Mesendoderm (in vitro differentiated cells): ENCODE results near the gene LRRC4C.
"Not testable (repeated sequence)": the region's sequence is repeated elsewhere in the genome, so short reads cannot be mapped to it uniquely, and the experiment has no call there.

Source experiments
- DNase-seq: peaks from one replicate; pipeline ENCODE4 v3.0.0; 2013
- H2AK5ac ChIP-seq: 2 replicates; pipeline ENCODE4 v1.6.1; 2013; ENCODE audit warnings: low read length, inconsistent platforms
- H2BK120ac ChIP-seq: 2 replicates; pipeline ENCODE4 v1.6.1; 2013; ENCODE audit warnings: low read depth, mild to moderate bottlenecking, low read length, moderate library complexity, mixed read lengths
- H2BK15ac ChIP-seq: replicated peaks from 2 replicates; pipeline ENCODE4 v1.6.1; 2013; ENCODE audit warnings: low read depth, mild to moderate bottlenecking, moderate library complexity
- H2BK5ac ChIP-seq: 2 replicates; pipeline ENCODE4 v1.6.1; 2013; ENCODE audit warnings: low read length, inconsistent platforms
- H3K18ac ChIP-seq: 2 replicates; pipeline ENCODE4 v1.6.1; 2013; ENCODE audit warnings: mild to moderate bottlenecking, low read length, mixed read lengths
- H3K23ac ChIP-seq: one replicate; pipeline ENCODE4 v1.6.1; 2013; ENCODE audit warnings: low read length
- H3K27ac ChIP-seq: 2 replicates; pipeline ENCODE4 v1.5.1; 2013; ENCODE audit warnings: low read depth, mild to moderate bottlenecking, inconsistent platforms, low read length, moderate library complexity
- H3K27me3 ChIP-seq: 2 replicates; pipeline ENCODE4 v1.6.1; 2013; ENCODE audit warnings: low read length, control low read depth, mild to moderate bottlenecking, inconsistent platforms; ENCODE audit not compliant: insufficient read depth, poor library complexity
- H3K36me3 ChIP-seq: 2 replicates; pipeline ENCODE4 v1.6.1; 2013; ENCODE audit warnings: low read length, inconsistent platforms; ENCODE audit not compliant: control insufficient read depth, insufficient read depth
- H3K4ac ChIP-seq: one replicate; pipeline ENCODE4 v1.6.1; 2013; ENCODE audit warnings: low read depth, mild to moderate bottlenecking, low read length, moderate library complexity
- H3K4me1 ChIP-seq: 2 replicates; pipeline ENCODE4 v1.6.1; 2013; ENCODE audit warnings: low read depth, low read length, inconsistent platforms; ENCODE audit not compliant: control insufficient read depth
- H3K4me2 ChIP-seq: 2 replicates; pipeline ENCODE4 v1.6.1; 2013; ENCODE audit warnings: low read length
- H3K4me3 ChIP-seq: 2 replicates; pipeline ENCODE4 v1.5.1; 2013; ENCODE audit warnings: mild to moderate bottlenecking, low read length
- H3K56ac ChIP-seq: one replicate; pipeline ENCODE4 v1.6.1; 2013; ENCODE audit warnings: low read length
- H3K79me1 ChIP-seq: 2 replicates; pipeline ENCODE4 v1.6.1; 2013; ENCODE audit warnings: low read length, inconsistent platforms
- H3K79me2 ChIP-seq: 2 replicates; pipeline ENCODE4 v1.6.1; 2013; ENCODE audit warnings: mild to moderate bottlenecking, low read length; ENCODE audit not compliant: control insufficient read depth, insufficient read depth
- H3K9ac ChIP-seq: 2 replicates; pipeline ENCODE4 v1.6.1; 2013; ENCODE audit warnings: low read length, inconsistent platforms
- H4K5ac ChIP-seq: one replicate; pipeline ENCODE4 v1.6.1; 2013; ENCODE audit warnings: low read length
- H4K8ac ChIP-seq: one replicate; pipeline ENCODE4 v1.6.1; 2013; ENCODE audit warnings: low read depth, mild to moderate bottlenecking, control low read depth, low read length, moderate library complexity
- WGBS: extraction: QIAGEN DNeasy Blood & Tissue Kit; methylation state at CpG from one replicate; pipeline ENCODE4 v1.1.7; 2013; ENCODE audit warnings: low lambda C conversion rate, missing lambda C conversion rate; ENCODE audit not compliant: insufficient coverage; ENCODE audit errors: extremely low coverage; 5-methylcytosine and 5-hydroxymethylcytosine counted together

Gene LRRC4C

GRCh38 chr11:40910774-40911173, 548.7 kb downstream of the LRRC4C start:
- H3K18ac ChIP-seq, H3K56ac ChIP-seq, H3K23ac ChIP-seq, H3K27ac ChIP-seq, H2BK15ac ChIP-seq, H3K4me1 ChIP-seq, H4K5ac ChIP-seq, H2AK5ac ChIP-seq, H3K27me3 ChIP-seq, DNase-seq, H3K79me1 ChIP-seq, H3K4ac ChIP-seq, H3K79me2 ChIP-seq, H3K9ac ChIP-seq, H3K4me2 ChIP-seq, H4K8ac ChIP-seq, H3K36me3 ChIP-seq, H3K4me3 ChIP-seq, H2BK5ac ChIP-seq, H2BK120ac ChIP-seq: not testable (repeated sequence)
- no CpG with 5 or more reads among the region's 6 CpGs for WGBS

GRCh38 chr11:40894501-40894900, 565.0 kb downstream of the LRRC4C start:
- Histone ChIP-seq H3K18ac (no peak overlapping the region), H3K9ac (no peak overlapping the region), H4K5ac (no peak overlapping the region), H3K4me1 (no peaks in the 10 kb centered on the region), H3K36me3 (no peaks in the 10 kb centered on the region), H2AK5ac (no peak overlapping the region), H4K8ac (no peak overlapping the region), H3K27me3 (no peaks in the 10 kb centered on the region), H3K4me2 (no peak overlapping the region), H3K4me3 (no peak overlapping the region), H2BK120ac (no peak overlapping the region), H3K79me1 (no peaks in the 10 kb centered on the region), H3K4ac (no peak overlapping the region), H2BK5ac (no peak overlapping the region), H3K56ac (no peak overlapping the region), H3K27ac (no peak overlapping the region), H2BK15ac (no peak overlapping the region), H3K23ac (no peak overlapping the region), H3K79me2 (no peaks in the 10 kb centered on the region)
- no peak for DNase-seq
- no CpG with 5 or more reads among the region's 2 CpGs for WGBS

DNA sequence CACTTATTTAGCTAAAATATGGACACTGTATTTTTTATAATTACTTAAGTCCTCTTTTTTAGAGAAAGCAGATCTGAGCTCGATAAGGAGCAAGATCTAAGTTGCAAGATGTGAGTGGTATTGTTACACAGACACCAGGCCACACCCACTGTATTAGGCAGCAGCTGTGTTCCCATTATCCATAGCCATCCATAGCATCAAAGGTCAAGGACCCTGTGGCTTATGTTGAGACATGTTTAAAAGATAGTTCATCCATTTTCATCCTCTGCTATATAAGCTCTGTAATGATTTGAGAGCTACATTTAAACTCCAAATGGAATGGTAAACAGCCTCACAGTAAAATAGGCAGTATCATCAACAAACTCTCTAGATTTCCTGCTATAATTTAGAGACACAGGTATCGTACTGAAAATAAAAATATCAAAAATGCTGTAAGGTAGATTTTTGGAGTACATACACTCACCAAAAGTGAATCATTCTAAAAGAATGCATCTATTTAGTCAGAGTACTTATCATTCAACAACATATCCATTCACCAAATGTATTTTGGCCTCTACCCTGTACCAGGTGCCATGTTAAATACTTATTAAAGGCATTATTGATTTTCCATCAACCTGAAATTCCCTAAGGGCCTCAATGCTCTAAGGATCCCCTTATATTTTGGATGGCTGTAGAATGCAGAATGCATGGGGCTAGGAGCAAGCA, 574.0 kb downstream of the LRRC4C start:
- no peak overlapping the region for H2BK15ac ChIP-seq
- WGBS: no CpG with 5 or more reads among the region's 2 CpGs
- H3K36me3 ChIP-seq: no peaks in the 10 kb centered on the region
- no peak overlapping the region for H3K27ac ChIP-seq
- H3K23ac ChIP-seq: no peak overlapping the region
- no peak overlapping the region for H3K4ac ChIP-seq
- H2BK5ac ChIP-seq: no peak overlapping the region
- H3K79me2 ChIP-seq: no peaks in the 10 kb centered on the region
- no peak overlapping the region for H3K9ac ChIP-seq
- H3K79me1 ChIP-seq: no peaks in the 10 kb centered on the region
- H3K18ac ChIP-seq: no peak overlapping the region
- H3K27me3 ChIP-seq: no peaks in the 10 kb centered on the region
- H2BK120ac ChIP-seq: no peak overlapping the region
- no peak overlapping the region for H3K4me3 ChIP-seq
- no peak overlapping the region for H2AK5ac ChIP-seq
- no peak overlapping the region for H4K8ac ChIP-seq
- H3K4me2 ChIP-seq: no peak overlapping the region
- no peak for DNase-seq
- H3K4me1 ChIP-seq: no peaks in the 10 kb centered on the region
- no peak overlapping the region for H4K5ac ChIP-seq
- H3K56ac ChIP-seq: no peak overlapping the region

- H3K4ac ChIP-seq: no peak overlapping the region
- H3K4me2 ChIP-seq: no peak overlapping the region
- no peak overlapping the region for H4K8ac ChIP-seq
- no peak overlapping the region for H2AK5ac ChIP-seq
- H2BK15ac ChIP-seq: no peak overlapping the region
- H3K4me3 ChIP-seq: no peak overlapping the region
- no peaks in the 10 kb centered on the region for H3K79me2 ChIP-seq
- no peaks in the 10 kb centered on the region for H3K36me3 ChIP-seq
- no peak overlapping the region for H3K9ac ChIP-seq
- no peak overlapping the region for H3K27ac ChIP-seq
- no CpG with 5 or more reads among the region's 3 CpGs for WGBS
- no peaks in the 10 kb centered on the region for H3K27me3 ChIP-seq
- no peak overlapping the region for H3K23ac ChIP-seq
- no peak for DNase-seq
- H4K5ac ChIP-seq: no peak overlapping the region
- H3K79me1 ChIP-seq: no peaks in the 10 kb centered on the region
- no peak overlapping the region for H3K56ac ChIP-seq
- no peak overlapping the region for H2BK5ac ChIP-seq
- no peaks in the 10 kb centered on the region for H3K4me1 ChIP-seq
- no peak overlapping the region for H3K18ac ChIP-seq
- no peak overlapping the region for H2BK120ac ChIP-seq
Measured at GRCh38 chr11:40882301-40882700, 577.2 kb downstream of the LRRC4C start.

DNA sequence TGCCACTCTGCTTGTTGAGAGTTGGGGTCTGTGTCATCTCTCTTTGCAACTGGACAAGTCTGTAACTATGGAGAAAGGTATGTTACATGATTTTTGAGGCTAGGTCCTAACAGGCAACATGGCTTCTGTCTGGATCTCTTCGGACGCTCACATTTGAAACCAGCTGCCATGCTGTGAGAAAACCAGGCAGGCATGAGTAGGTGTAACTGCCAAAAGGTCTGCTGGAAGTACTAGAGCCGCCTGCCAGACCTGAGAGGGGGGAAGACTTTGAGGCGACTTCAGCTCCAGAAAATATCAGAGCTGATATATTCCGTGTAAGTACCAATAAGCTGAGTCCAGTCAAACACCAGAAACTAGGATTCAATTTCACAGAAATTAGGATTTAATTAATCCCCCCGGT, 579.5 kb downstream of the LRRC4C start:
- Histone ChIP-seq H3K4me3 (no peak overlapping the region), H4K5ac (no peak overlapping the region), H3K27ac (no peak overlapping the region), H2AK5ac (no peak overlapping the region), H3K23ac (no peak overlapping the region), H3K36me3 (no peaks in the 10 kb centered on the region), H2BK5ac (no peak overlapping the region), H3K79me2 (no peaks in the 10 kb centered on the region), H3K4me1 (no peaks in the 10 kb centered on the region), H2BK120ac (no peak overlapping the region), H3K9ac (no peak overlapping the region), H2BK15ac (no peak overlapping the region), H3K18ac (no peak overlapping the region), H3K56ac (no peak overlapping the region), H3K79me1 (no peaks in the 10 kb centered on the region), H3K4ac (no peak overlapping the region), H3K4me2 (no peak overlapping the region), H4K8ac (no peak overlapping the region), H3K27me3 (no peaks in the 10 kb centered on the region)
- WGBS: no CpG with 5 or more reads among the region's 6 CpGs
- DNase-seq: no peak

GRCh38 chr11:40877981-40878380, 581.5 kb downstream of the LRRC4C start:
- Histone ChIP-seq H4K8ac (no peak overlapping the region), H3K36me3 (no peaks in the 10 kb centered on the region), H3K56ac (no peak overlapping the region), H3K4me1 (no peaks in the 10 kb centered on the region), H3K79me1 (no peaks in the 10 kb centered on the region), H3K27me3 (no peaks in the 10 kb centered on the region), H3K18ac (no peak overlapping the region), H3K4me3 (no peak overlapping the region), H2AK5ac (no peak overlapping the region), H3K79me2 (no peaks in the 10 kb centered on the region), H2BK15ac (no peak overlapping the region), H2BK120ac (no peak overlapping the region), H3K23ac (no peak overlapping the region), H4K5ac (no peak overlapping the region), H3K9ac (no peak overlapping the region), H3K27ac (no peak overlapping the region), H3K4me2 (no peak overlapping the region), H2BK5ac (no peak overlapping the region), H3K4ac (no peak overlapping the region)
- WGBS: no CpG with 5 or more reads among the region's 5 CpGs
- no peak for DNase-seq
